Activated B cell treated with CpG ODN at 0.5 μM for 24 hours (primary cell): ENCODE measurements around the gene FMNL2. TPM values are rescaled to one million over a fixed set of nuclear protein-coding genes. Genes with fewer than 3 reads are reported as not detected.

Source experiments
- ATAC-seq: fragments of 200-7000 bp; cut with Tn5 transposase; one replicate; pipeline ENCODE4 v1.10.0; 2021; ENCODE audit warnings: low read depth, mild to moderate bottlenecking, moderate library complexity
- CTCF ChIA-PET: fragments of 350-600 bp; sonication (Branson Sonifier 250); formaldehyde crosslinking; loops from one replicate; lab custom pipeline; 2021; ENCODE audit warnings: antibody characterized with exemption; lab: Charles Lee
- POLR2A ChIA-PET: fragments of 350-600 bp; sonication (Branson Sonifier 250); formaldehyde crosslinking; loops from one replicate; lab custom pipeline; 2021; ENCODE audit warnings: antibody characterized with exemption; lab: Charles Lee
- DNase-seq: peaks from one replicate; pipeline ENCODE4 v3.0.0; 2022
- H3K27ac Mint-ChIP-seq: one replicate; pipeline ENCODE4 v1.8.0; 2020; ENCODE audit warnings: mixed read lengths
- H3K27me3 Mint-ChIP-seq: one replicate; pipeline ENCODE4 v1.8.0; 2021; ENCODE audit warnings: mixed read lengths
- H3K36me3 Mint-ChIP-seq: one replicate; pipeline ENCODE4 v1.8.0; 2021; ENCODE audit warnings: low read depth, mixed read lengths
- H3K4me1 Mint-ChIP-seq: one replicate; pipeline ENCODE4 v1.8.0; 2021; ENCODE audit warnings: mixed read lengths
- H3K4me3 Mint-ChIP-seq: one replicate; pipeline ENCODE4 v1.8.0; 2020; ENCODE audit warnings: mild to moderate bottlenecking, mixed read lengths
- H3K9me3 Mint-ChIP-seq: one replicate; pipeline ENCODE4 v1.8.0; 2020; ENCODE audit warnings: mixed read lengths
- CTCF ChIP-seq: fragments of 200-600 bp; IDR thresholded peaks from one replicate; pipeline ENCODE4 v1.8.0; 2022; ENCODE audit warnings: antibody characterized with exemption, mild to moderate bottlenecking
- intact Hi-C: fragments of 100-400 bp; cut with micrococcal nuclease; formaldehyde crosslinking; loops from one replicate; pipeline ENCODE4 v1.15.1; 2024
- total RNA-seq: library from RNA; stranded (reverse); gene quantifications from 2 replicates; pipeline ENCODE4 v1.2.3, GENCODE V29; 2022

The FMNL2 gene
- total RNA-seq, 1 donor from 2014 or later, result 4.0 TPM

- H3K36me3 Mint-ChIP-seq, result no peaks in the 10 kb centered on the region
- DNase-seq (no peak), ATAC-seq (no peak)
- CTCF ChIA-PET, result interaction anchor here (0.5 to 2.1 kb wide), 2 partner anchors 12 to 585 kb away, joined by 3 to 10 read pairs; no protein-coding TSS in a partner anchor
- no peak overlapping the region for H3K27ac Mint-ChIP-seq
- H3K27me3 Mint-ChIP-seq, result no peaks in the 10 kb centered on the region
- no peaks in the 10 kb centered on the region for H3K4me1 Mint-ChIP-seq
- intact Hi-C loops, result no loop called here
- TF ChIP-seq CTCF, result no peak
- POLR2A ChIA-PET, result no interaction called here
- H3K4me3 Mint-ChIP-seq, result no peak overlapping the region
- no peaks in the 10 kb centered on the region for H3K9me3 Mint-ChIP-seq
Measured at GRCh38 chr2:152623775-152624174, 288.8 kb downstream of the FMNL2 start.

DNA sequence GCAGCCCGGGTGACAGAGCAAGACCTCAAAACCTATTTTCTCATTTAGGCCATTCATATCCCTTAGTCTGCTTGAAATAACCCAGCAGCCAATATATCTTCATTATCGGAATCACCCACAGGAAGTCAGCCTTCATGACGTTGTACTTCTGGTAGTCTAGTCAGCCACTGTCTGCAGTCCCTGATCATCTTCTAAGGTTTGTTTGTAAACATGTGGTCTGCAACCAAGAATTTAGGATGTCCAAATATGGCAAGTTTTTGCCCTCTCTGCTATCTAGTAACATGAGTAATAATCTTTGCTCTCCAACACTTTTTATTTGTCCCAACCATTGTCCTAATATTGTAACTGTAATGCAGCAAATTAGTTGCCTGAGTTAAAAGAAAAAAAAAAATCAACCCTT is 289.8 kb downstream of the FMNL2 start:
- no peak overlapping the region for H3K4me3 Mint-ChIP-seq
- ATAC-seq (no peak), DNase-seq (no peak)
- no peaks in the 10 kb centered on the region for H3K27me3 Mint-ChIP-seq
- no peaks in the 10 kb centered on the region for H3K9me3 Mint-ChIP-seq
- H3K4me1 Mint-ChIP-seq, result no peaks in the 10 kb centered on the region
- CTCF ChIA-PET, result interaction anchor here (2.1 to 3.9 kb wide), 2 partner anchors 11 to 448 kb away, joined by 10 to 12 read pairs; partner anchors contain the start of gene STAM2
- POLR2A ChIA-PET, result no interaction called here
- intact Hi-C loops, result no loop called here
- TF ChIP-seq CTCF, result no peak
- H3K27ac Mint-ChIP-seq, result no peak overlapping the region
- H3K36me3 Mint-ChIP-seq, result no peaks in the 10 kb centered on the region

- CTCF ChIA-PET, result interaction anchor here (0.9 to 3.9 kb wide), 4 partner anchors 9 to 591 kb away, joined by 3 to 12 read pairs (median 4); partner anchors contain the start of gene STAM2
- Mint-ChIP-seq H3K4me3 (no peak overlapping the region), H3K27ac (no peak overlapping the region), H3K9me3 (no peaks in the 10 kb centered on the region), H3K36me3 (no peaks in the 10 kb centered on the region), H3K4me1 (no peaks in the 10 kb centered on the region), H3K27me3 (no peaks in the 10 kb centered on the region)
- intact Hi-C loops, result loop anchor here (1.0 to 2.0 kb wide), 3 partner anchors 437 to 590 kb away; no protein-coding TSS in a partner anchor
- no peak for DNase-seq
- POLR2A ChIA-PET, result no interaction called here
- ATAC-seq, result no peak
- TF ChIP-seq CTCF, result no peak
Measured at GRCh38 chr2:152626911-152627339, 292.0 kb downstream of the FMNL2 start.

- H3K27me3 Mint-ChIP-seq, result no peaks in the 10 kb centered on the region
- H3K9me3 Mint-ChIP-seq, result no peaks in the 10 kb centered on the region
- no peak overlapping the region for H3K27ac Mint-ChIP-seq
- DNase-seq (no peak), ATAC-seq (no peak)
- H3K4me3 Mint-ChIP-seq, result no peak overlapping the region
- intact Hi-C loops, result loop anchor here (1.0 to 2.0 kb wide), 3 partner anchors 437 to 591 kb away; no protein-coding TSS in a partner anchor
- no peaks in the 10 kb centered on the region for H3K36me3 Mint-ChIP-seq
- CTCF ChIA-PET, result interaction anchor here (0.9 to 3.9 kb wide), 3 partner anchors 9 to 591 kb away, joined by 3 to 12 read pairs (median 3); partner anchors contain the start of gene STAM2
- TF ChIP-seq CTCF, result no peak
- POLR2A ChIA-PET, result no interaction called here
- H3K4me1 Mint-ChIP-seq, result no peaks in the 10 kb centered on the region
Measured at GRCh38 chr2:152627351-152627957, 292.5 kb downstream of the FMNL2 start.

DNA sequence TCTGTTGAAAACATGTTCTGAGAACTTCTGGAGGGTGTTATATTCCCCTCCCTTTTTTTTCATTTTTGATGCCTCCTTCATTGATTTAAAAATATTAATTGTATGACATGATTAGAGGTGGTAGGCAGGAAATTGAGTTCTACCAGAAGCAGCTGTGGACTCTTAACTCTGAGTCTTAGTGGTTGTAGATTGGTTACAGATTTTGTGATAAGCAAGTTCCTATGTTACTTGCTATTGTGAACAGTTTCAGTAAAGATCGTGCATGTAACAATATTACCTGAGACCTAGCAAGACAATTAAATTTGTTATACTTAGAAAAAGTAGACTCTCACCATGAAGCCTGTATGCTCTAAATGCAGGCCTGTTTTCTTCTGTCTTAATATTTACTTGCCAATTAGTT is 294.2 kb downstream of the FMNL2 start:
- no peak overlapping the region for H3K27ac Mint-ChIP-seq
- no peak for ATAC-seq

More for the DNA sequence above, 294.2 kb downstream of the FMNL2 start:
- H3K27me3 Mint-ChIP-seq, result no peaks in the 10 kb centered on the region
- no peaks in the 10 kb centered on the region for H3K4me1 Mint-ChIP-seq
- H3K9me3 Mint-ChIP-seq, result no peaks in the 10 kb centered on the region
- POLR2A ChIA-PET, result no interaction called here
- intact Hi-C loops, result no loop called here
- no peak for TF ChIP-seq CTCF
- DNase-seq, result no peak
- CTCF ChIA-PET, result no interaction called here
- H3K36me3 Mint-ChIP-seq, result no peaks in the 10 kb centered on the region
- no peak overlapping the region for H3K4me3 Mint-ChIP-seq
